K562 (cell line): ENCODE data around the gene COPE. TPM values are rescaled to one million over a fixed set of nuclear protein-coding genes. Genes with fewer than 3 reads are reported as not detected.

Source experiments
- PHB ChIP-seq: fragments of 250-450 bp; sonication (Bioruptor Pico); IDR thresholded peaks from 2 replicates; pipeline ENCODE4 v1.5.0; 2021
- POLR2G ChIP-seq: fragments of 200-400 bp; formaldehyde crosslinking; IDR thresholded peaks from 2 replicates; pipeline ENCODE4 v1.6.1; 2017; ENCODE audit warnings: low read depth, mild to moderate bottlenecking, antibody characterized with exemption, low read length, moderate library complexity
- polyA plus RNA-seq, 8 experiments: library from polyadenylated mRNA; depleted of rRNA in 4 of 8; stranded (reverse) in 5 of 8; unstranded in 3 of 8; fragments of >200 nt; fragmentation: Nextera tagmentation in 2 of 8; fragmentation: Illumina TruSeq in 1 of 8; extraction: Ambion mirVana in 2 of 8; extraction: Trizol in 1 of 8; gene quantifications; 2 replicates each; pipeline versions ENCODE4 v1.2.1 to v1.2.3, GENCODE V29; 2011 to 2014; ENCODE audit warnings: inconsistent platforms in 1 of 8, missing spikeins in 1 of 8
- total RNA-seq, 7 experiments: library from RNA; depleted of rRNA in 6 of 7; stranded (reverse); fragments of >200 nt in 6 of 7; fragmentation: Illumina TruSeq in 2 of 7; extraction: Trizol in 2 of 7; gene quantifications; 2 replicates each; pipeline versions ENCODE4 v1.2.1 to v1.2.3, GENCODE V29; 2011 to 2021; ENCODE audit warnings: low replicate concordance in 1 of 7
- TF ChIP-seq, protein P1 (sequence below): sonication (generic); formaldehyde crosslinking; IDR thresholded peaks from 2 replicates; pipeline ENCODE4 v1.8.0; 2023; ENCODE audit warnings: mild to moderate bottlenecking, missing genetic modification reagents
- TF ChIP-seq, protein P2 (sequence below): fragments of 250-450 bp; sonication (Bioruptor Pico); IDR thresholded peaks from 2 replicates; pipeline ENCODE4 v1.8.0; 2021; ENCODE audit warnings: borderline replicate concordance, mild to moderate bottlenecking, moderate library complexity; ENCODE audit not compliant: poor library complexity, severe bottlenecking

COPE gene
- total and polyA plus RNA-seq, 9 of the 15 experiments (the other 6 are each of a cell fraction or from before 2014, with no cell fraction given) = 5.8 to 273 (median 147) TPM

DNA sequence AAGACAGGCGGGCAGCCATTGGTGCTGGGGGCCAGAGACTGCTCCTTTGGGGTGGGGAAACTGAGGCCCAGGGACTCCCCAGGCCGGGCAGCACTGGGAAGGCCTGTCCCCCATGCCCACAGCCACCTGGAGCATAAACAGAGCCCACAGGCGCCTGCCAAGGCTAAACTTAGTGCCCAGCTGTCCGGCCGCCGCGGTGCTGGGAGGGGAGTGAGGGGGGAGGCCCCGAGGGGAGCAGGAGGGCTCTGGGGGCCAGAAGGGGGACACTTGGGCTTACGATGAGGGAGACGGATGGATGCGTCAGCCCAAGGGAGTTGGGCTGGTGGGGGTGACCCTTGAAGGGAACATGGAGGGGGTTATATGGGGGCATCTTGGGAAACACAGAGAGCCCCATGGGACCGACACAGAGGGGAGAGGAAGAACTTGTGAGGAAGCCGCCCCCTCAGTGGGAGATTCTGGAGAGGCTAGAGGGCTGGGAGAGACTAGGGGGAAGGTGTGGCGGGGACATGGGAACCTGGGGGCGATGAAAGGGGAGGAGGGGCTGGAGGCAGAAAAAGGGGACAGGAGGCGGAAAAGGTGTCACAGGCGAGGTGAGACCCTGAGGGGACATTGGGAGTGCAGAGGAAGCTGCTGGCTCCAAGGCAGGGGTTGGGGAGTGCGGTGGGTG, 25.5 kb downstream of the COPE start (continued):
- TF ChIP-seq, protein P1, sequence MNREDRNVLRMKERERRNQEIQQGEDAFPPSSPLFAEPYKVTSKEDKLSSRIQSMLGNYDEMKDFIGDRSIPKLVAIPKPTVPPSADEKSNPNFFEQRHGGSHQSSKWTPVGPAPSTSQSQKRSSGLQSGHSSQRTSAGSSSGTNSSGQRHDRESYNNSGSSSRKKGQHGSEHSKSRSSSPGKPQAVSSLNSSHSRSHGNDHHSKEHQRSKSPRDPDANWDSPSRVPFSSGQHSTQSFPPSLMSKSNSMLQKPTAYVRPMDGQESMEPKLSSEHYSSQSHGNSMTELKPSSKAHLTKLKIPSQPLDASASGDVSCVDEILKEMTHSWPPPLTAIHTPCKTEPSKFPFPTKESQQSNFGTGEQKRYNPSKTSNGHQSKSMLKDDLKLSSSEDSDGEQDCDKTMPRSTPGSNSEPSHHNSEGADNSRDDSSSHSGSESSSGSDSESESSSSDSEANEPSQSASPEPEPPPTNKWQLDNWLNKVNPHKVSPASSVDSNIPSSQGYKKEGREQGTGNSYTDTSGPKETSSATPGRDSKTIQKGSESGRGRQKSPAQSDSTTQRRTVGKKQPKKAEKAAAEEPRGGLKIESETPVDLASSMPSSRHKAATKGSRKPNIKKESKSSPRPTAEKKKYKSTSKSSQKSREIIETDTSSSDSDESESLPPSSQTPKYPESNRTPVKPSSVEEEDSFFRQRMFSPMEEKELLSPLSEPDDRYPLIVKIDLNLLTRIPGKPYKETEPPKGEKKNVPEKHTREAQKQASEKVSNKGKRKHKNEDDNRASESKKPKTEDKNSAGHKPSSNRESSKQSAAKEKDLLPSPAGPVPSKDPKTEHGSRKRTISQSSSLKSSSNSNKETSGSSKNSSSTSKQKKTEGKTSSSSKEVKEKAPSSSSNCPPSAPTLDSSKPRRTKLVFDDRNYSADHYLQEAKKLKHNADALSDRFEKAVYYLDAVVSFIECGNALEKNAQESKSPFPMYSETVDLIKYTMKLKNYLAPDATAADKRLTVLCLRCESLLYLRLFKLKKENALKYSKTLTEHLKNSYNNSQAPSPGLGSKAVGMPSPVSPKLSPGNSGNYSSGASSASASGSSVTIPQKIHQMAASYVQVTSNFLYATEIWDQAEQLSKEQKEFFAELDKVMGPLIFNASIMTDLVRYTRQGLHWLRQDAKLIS (CRISPR knock-in tag) = no peak
- TF ChIP-seq, protein P2, sequence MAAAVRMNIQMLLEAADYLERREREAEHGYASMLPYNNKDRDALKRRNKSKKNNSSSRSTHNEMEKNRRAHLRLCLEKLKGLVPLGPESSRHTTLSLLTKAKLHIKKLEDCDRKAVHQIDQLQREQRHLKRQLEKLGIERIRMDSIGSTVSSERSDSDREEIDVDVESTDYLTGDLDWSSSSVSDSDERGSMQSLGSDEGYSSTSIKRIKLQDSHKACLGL = no peak
- no peak for TF ChIP-seq POLR2G
- no peak for TF ChIP-seq PHB (CRISPR knock-in tag)
